CD4-positive, alpha-beta T cell treated with Interleukin-15 for 4 hours (primary cell): ENCODE data around the gene NBPF11.
"Not testable (repeated sequence)": the region's sequence is repeated elsewhere in the genome, so short reads cannot be mapped to it uniquely, and the experiment has no call there.

Source experiments
- DNase-seq: peaks from one replicate; pipeline ENCODE4 v3.0.0-alpha.2; 2020; ENCODE audit warnings: low spot score

The NBPF11 gene

GRCh38 chr1:148150945-148151344 lies 1.1 kb downstream of the NBPF11 start:
- DNase-seq: not testable (repeated sequence)

GRCh38 chr1:148150014-148150413 lies 2.1 kb downstream of the NBPF11 start:
- not testable (repeated sequence) for DNase-seq

DNA sequence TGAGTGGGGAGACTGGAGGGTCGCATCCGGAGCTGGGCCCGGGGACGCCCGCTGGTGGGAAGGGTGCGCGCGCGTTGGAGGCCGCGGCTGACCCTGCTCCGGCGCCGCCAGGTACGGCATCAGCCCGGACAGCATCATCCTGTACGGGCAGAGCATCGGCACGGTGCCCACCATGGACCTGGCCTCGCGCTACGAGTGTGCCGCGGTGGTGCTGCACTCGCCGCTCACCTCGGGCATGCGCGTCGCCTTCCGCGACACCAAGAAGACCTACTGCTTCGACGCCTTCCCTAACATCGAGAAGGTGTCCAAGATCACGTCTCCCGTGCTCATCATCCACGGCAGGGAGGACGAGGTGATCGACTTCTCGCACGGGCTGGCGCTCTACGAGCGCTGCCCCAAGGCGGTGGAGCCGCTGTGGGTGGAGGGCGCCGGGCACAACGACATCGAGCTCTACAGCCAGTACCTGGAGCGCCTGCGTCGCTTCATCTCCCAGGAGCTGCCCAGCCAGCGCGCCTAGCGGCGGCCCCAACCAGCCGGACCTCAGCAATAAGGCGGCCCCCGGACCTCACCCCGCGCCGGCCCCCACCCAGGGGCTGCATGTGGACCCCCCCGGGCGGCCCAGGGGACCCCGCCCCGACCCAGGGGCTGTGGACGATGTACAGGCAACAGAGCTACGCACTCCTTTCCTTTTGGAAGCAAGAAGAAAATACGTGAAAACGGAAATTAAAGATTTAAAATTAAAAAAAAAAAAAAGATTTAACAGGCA lies 2.8 kb downstream of the NBPF11 start:
- not testable (repeated sequence) for DNase-seq

GRCh38 chr1:148147052-148147838 lies 4.8 kb downstream of the NBPF11 start:
- DNase-seq: not testable (repeated sequence)

- not testable (repeated sequence) for DNase-seq
Measured at GRCh38 chr1:148146191-148146997, 5.7 kb downstream of the NBPF11 start.

- not testable (repeated sequence) for DNase-seq
Measured at GRCh38 chr1:148143223-148143622, 8.9 kb downstream of the NBPF11 start.

DNA sequence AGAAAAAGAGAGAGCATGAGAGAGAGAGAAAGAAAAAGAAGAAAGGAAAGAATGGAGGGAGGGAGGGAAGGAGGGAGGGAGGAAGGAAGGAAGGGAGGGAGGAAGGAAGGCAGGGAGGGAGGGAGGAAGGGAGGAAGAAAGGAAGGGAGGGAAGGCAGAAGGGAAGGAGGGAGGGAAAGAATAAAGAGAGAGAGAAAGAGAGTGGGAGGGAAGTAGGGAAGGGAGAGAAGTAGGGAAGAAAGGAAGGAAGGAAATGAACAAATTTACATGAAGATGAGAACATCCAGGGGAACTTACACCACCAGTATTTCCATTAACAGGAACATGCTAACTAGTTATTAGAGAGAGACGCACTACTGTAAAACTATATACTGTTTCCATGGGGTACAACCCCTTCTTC lies 10.1 kb downstream of the NBPF11 start:
- not testable (repeated sequence) for DNase-seq

- DNase-seq: not testable (repeated sequence)
Measured at GRCh38 chr1:148138606-148139005, 13.5 kb downstream of the NBPF11 start.

- DNase-seq: not testable (repeated sequence)
Measured at GRCh38 chr1:148122341-148122740, 29.7 kb downstream of the NBPF11 start.

DNA sequence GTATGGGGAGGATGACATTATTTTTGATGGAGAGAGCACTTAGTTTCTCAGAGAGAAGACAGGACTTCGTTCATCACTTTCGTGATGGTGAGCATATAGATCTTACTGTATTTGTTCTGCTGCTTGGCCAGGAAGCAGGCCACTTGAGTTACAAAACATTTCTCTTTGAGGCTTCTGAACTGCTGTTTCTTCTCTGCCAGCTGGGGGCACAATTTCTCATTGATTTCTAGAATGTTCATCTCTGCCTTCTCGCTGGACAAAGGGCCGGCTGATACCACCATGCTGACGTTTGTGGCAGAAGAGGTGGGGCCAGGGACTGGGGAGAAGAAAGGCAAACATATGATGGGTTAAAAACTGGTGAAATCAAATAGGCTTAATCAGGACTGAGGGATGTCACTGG lies 31.7 kb downstream of the NBPF11 start:
- not testable (repeated sequence) for DNase-seq

- not testable (repeated sequence) for DNase-seq
Measured at GRCh38 chr1:148095732-148096131, 56.3 kb downstream of the NBPF11 start.

DNA sequence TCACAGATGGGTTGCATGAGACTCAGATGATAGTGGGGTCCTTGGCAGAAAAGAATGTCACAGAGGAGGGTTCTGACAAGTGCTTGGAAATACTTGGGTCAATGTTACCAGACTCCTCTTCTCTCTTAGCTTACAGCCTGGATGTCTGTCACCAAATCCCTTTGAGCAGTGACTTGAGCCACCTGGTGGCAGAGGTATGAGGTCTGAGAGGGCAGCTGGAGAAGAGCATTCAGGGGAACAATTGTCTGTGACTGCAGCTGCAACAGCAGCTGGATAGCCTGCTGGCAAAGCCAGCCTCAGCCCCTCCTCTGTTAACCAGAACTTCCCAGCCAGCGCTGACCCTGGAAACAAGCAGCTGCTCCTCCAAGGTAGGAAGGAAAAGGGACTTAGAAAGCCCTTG lies 65.9 kb downstream of the NBPF11 start:
- DNase-seq: not testable (repeated sequence)

DNA sequence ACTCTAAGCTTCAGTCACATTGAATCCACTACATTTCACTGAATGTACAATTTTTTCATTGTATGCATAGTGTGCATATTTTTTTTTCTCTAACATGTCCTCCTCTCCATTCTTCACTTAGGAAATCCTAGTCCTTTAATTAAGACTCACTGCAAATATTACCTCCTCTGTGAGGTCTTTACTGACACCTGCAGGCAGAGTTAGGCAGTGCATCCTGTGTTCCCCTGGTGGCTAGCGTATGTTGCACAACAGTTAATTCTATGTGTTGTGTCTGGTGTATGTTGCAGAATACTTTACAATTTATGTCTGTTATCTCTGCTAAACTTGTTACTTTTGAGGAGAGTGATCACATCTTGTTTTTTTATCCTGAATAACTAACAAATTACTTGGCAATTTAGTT lies 70.9 kb downstream of the NBPF11 start:
- DNase-seq: not testable (repeated sequence)

GRCh38 chr1:148078632-148079519 lies 73.2 kb downstream of the NBPF11 start:
- DNase-seq: not testable (repeated sequence)

- DNase-seq: not testable (repeated sequence)
Measured at GRCh38 chr1:148078090-148078489, 74.0 kb downstream of the NBPF11 start.

GRCh38 chr1:148077458-148077857 lies 74.6 kb downstream of the NBPF11 start:
- DNase-seq: not testable (repeated sequence)

- not testable (repeated sequence) for DNase-seq
Measured at GRCh38 chr1:148073392-148073791, 78.7 kb downstream of the NBPF11 start.

DNA sequence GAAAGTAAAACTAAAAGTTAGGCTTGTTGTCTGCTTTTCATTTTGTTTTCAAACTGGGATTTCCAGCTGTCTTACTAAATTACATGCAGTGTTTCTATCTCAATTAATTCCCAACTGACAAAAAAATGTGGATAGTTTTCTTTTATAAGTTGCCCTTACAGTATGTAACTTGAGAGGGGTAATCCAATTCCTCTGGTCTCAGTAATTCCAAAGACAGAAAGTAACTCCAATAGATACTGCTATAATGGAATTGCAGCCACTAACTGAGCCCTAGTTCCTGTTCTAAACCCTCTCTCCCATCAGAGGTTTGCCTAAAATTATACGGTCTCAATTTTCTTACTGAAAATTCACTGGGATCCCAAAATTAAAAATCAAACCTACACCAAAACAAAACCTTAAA lies 83.5 kb downstream of the NBPF11 start:
- not testable (repeated sequence) for DNase-seq

- not testable (repeated sequence) for DNase-seq
Measured at GRCh38 chr1:148068201-148068600, 83.9 kb downstream of the NBPF11 start.

DNA sequence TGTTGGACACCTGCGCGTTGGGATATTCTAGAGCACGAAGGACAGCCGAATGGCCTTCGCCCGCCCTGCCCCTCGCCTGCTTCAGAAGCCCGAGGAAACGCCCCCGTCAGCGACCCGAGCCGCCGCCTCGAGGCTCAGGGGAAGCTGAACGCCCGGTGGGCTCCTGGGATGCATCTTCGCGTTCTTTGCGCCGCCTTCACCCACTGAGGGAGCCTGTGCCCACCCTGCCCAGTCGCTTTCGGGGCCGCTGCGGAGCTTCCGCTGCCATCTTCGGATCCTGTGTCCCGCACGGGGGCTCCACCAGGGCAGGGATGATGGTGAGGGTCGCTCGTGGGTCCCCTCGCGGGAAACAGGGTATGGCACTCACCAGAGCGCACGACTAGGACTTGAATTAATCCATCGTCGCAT lies 91.8 kb downstream of the NBPF11 start:
- DNase-seq: not testable (repeated sequence)

- DNase-seq: not testable (repeated sequence)
Measured at GRCh38 chr1:148057384-148057783, 94.7 kb downstream of the NBPF11 start.
